Measurements from ENCODE around the gene VMAC. TPM values are rescaled to one million over a fixed set of nuclear protein-coding genes. Genes with fewer than 3 reads are reported as not detected.
"Not testable (repeated sequence)": the region's sequence is repeated elsewhere in the genome, so short reads cannot be mapped to it uniquely, and the experiment has no call there.

VMAC gene
- total RNA-seq, 1 donor from 2014 or later = 7.5 TPM

GRCh38 chr19:5880196-5880595 lies 24.5 kb upstream of the VMAC start:
- Mint-ChIP-seq H3K9me3 (ENCODE audit: unreplicated experiment) (peaks cover under 1% of the 10 kb centered on the region), H3K27ac (ENCODE audit: unreplicated experiment) (no peak overlapping the region), H3K27me3 (ENCODE audit: unreplicated experiment) (peaks cover 7% of the 10 kb centered on the region), H3K4me1 (ENCODE audit: low read depth, unreplicated experiment) (peaks cover 3% of the 10 kb centered on the region), H3K36me3 (ENCODE audit: unreplicated experiment) (no peaks in the 10 kb centered on the region), H3K4me3 (ENCODE audit: unreplicated experiment) (peak overlapping the region; percentile 52)
- TF ChIP-seq CTCF (IDR thresholded peaks at IDR 0.05; ENCODE audit: partially characterized antibody, unreplicated experiment) = no peak
- DNase-seq = no peak

- H3K4me3 Mint-ChIP-seq (ENCODE audit: unreplicated experiment) = no peak overlapping the region
- TF ChIP-seq CTCF (IDR thresholded peaks at IDR 0.05; ENCODE audit: partially characterized antibody, unreplicated experiment) = no peak
- H3K4me1 Mint-ChIP-seq (ENCODE audit: low read depth, unreplicated experiment) = peaks cover 3% of the 10 kb centered on the region
- no peak overlapping the region for H3K27ac Mint-ChIP-seq (ENCODE audit: unreplicated experiment)
- peaks cover 7% of the 10 kb centered on the region for H3K27me3 Mint-ChIP-seq (ENCODE audit: unreplicated experiment)
- no peaks in the 10 kb centered on the region for H3K36me3 Mint-ChIP-seq (ENCODE audit: unreplicated experiment)
- no peak for DNase-seq
- peaks cover 2% of the 10 kb centered on the region for H3K9me3 Mint-ChIP-seq (ENCODE audit: unreplicated experiment)
These were observed 24.0 kb upstream of the VMAC start for GRCh38 chr19:5880604-5881078.

- DNase-seq = no peak
- no peak for TF ChIP-seq CTCF (IDR thresholded peaks at IDR 0.05; ENCODE audit: partially characterized antibody, unreplicated experiment)
- no peak overlapping the region for H3K4me3 Mint-ChIP-seq (ENCODE audit: unreplicated experiment)
- no peaks in the 10 kb centered on the region for H3K4me1 Mint-ChIP-seq (ENCODE audit: low read depth, unreplicated experiment)
- H3K27me3 Mint-ChIP-seq (ENCODE audit: unreplicated experiment) = peaks cover 2% of the 10 kb centered on the region
- no peak overlapping the region for H3K27ac Mint-ChIP-seq (ENCODE audit: unreplicated experiment)
- no peaks in the 10 kb centered on the region for H3K36me3 Mint-ChIP-seq (ENCODE audit: unreplicated experiment)
- peaks cover 2% of the 10 kb centered on the region for H3K9me3 Mint-ChIP-seq (ENCODE audit: unreplicated experiment)
These were observed 23.0 kb upstream of the VMAC start for GRCh38 chr19:5881543-5882299.

- no peaks in the 10 kb centered on the region for H3K36me3 Mint-ChIP-seq (ENCODE audit: unreplicated experiment)
- no peak overlapping the region for H3K4me3 Mint-ChIP-seq (ENCODE audit: unreplicated experiment)
- H3K27ac Mint-ChIP-seq (ENCODE audit: unreplicated experiment) = no peak overlapping the region
- DNase-seq = no peak
- no peak for TF ChIP-seq CTCF (IDR thresholded peaks at IDR 0.05; ENCODE audit: partially characterized antibody, unreplicated experiment)
- H3K9me3 Mint-ChIP-seq (ENCODE audit: unreplicated experiment) = peaks cover 2% of the 10 kb centered on the region
- no peaks in the 10 kb centered on the region for H3K4me1 Mint-ChIP-seq (ENCODE audit: low read depth, unreplicated experiment)
- peaks cover 2% of the 10 kb centered on the region for H3K27me3 Mint-ChIP-seq (ENCODE audit: unreplicated experiment)
These were observed 22.2 kb upstream of the VMAC start for GRCh38 chr19:5882421-5882968.

- not testable (repeated sequence) for H3K27me3 Mint-ChIP-seq (ENCODE audit: unreplicated experiment); H3K9me3 Mint-ChIP-seq (ENCODE audit: unreplicated experiment); H3K4me3 Mint-ChIP-seq (ENCODE audit: unreplicated experiment); DNase-seq; H3K4me1 Mint-ChIP-seq (ENCODE audit: low read depth, unreplicated experiment); H3K36me3 Mint-ChIP-seq (ENCODE audit: unreplicated experiment); H3K27ac Mint-ChIP-seq (ENCODE audit: unreplicated experiment)
These were observed 21.4 kb upstream of the VMAC start for GRCh38 chr19:5883157-5883873.

GRCh38 chr19:5884065-5884811 lies 20.4 kb upstream of the VMAC start:
- H3K4me1 Mint-ChIP-seq (ENCODE audit: low read depth, unreplicated experiment); H3K27me3 Mint-ChIP-seq (ENCODE audit: unreplicated experiment); H3K36me3 Mint-ChIP-seq (ENCODE audit: unreplicated experiment); H3K9me3 Mint-ChIP-seq (ENCODE audit: unreplicated experiment); DNase-seq; H3K4me3 Mint-ChIP-seq (ENCODE audit: unreplicated experiment); H3K27ac Mint-ChIP-seq (ENCODE audit: unreplicated experiment): not testable (repeated sequence)

Measured in glutamatergic neuron (in vitro differentiated cells).